Upper lobe of left lung (tissue), 4 donors: Measurements from ENCODE around the gene ASCL5.

Experiments
- CTCF ChIP-seq, 6 experiments: fragments of 450-650 bp in 4 of 6; fragments of 200-600 bp in 2 of 6; sonication (generic) in 2 of 6; IDR thresholded peaks; one replicate each; pipeline ENCODE4 v1.5.1; 2016 to 2019; ENCODE audit warnings: antibody characterized with exemption in 6 of 6
- POLR2A ChIP-seq, 4 donors: fragments of 450-650 bp; IDR thresholded peaks; one replicate each; pipeline ENCODE4 v1.5.1; 2016 to 2017; ENCODE audit warnings: antibody characterized with exemption in 4 of 4, mild to moderate bottlenecking in 2 of 4
- POLR2AphosphoS5 ChIP-seq, 2 donors: sonication (generic); formaldehyde crosslinking; IDR thresholded peaks; one replicate each; pipeline ENCODE4 v1.5.1; 2017; ENCODE audit warnings: antibody characterized with exemption in 2 of 2

GRCh38 chr1:201154389-201155165, 27.6 kb upstream of the ASCL5 start, which contains the start of gene TMEM9:
- TF ChIP-seq CTCF (IDR thresholded peaks at IDR 0.05) (no peak), POLR2A (IDR thresholded peaks at IDR 0.05) (peak in 1 of 4 donors; percentile 47), POLR2AphosphoS5 (IDR thresholded peaks at IDR 0.05) (peak; percentile 42 to 63)
